Hair follicular keratinocyte (primary cell): ENCODE results near the gene SPOCK2. TPM values are rescaled to one million over a fixed set of nuclear protein-coding genes. Genes with fewer than 3 reads are reported as not detected.

Experiments
- total RNA-seq: library from RNA; depleted of rRNA; stranded (reverse); fragments of >200 nt; gene quantifications from 2 replicates; pipeline ENCODE4 v1.2.3, GENCODE V29; 2015

The SPOCK2 gene, protein sequence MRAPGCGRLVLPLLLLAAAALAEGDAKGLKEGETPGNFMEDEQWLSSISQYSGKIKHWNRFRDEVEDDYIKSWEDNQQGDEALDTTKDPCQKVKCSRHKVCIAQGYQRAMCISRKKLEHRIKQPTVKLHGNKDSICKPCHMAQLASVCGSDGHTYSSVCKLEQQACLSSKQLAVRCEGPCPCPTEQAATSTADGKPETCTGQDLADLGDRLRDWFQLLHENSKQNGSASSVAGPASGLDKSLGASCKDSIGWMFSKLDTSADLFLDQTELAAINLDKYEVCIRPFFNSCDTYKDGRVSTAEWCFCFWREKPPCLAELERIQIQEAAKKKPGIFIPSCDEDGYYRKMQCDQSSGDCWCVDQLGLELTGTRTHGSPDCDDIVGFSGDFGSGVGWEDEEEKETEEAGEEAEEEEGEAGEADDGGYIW
- total RNA-seq: 0.38 and 1.2 TPM in 2 replicates

GRCh38 chr10:72087969-72088888, at the start of gene SPOCK2:
SPOCK2 (minus strand) TSS chr10:72088551; CDS start chr10:72088328, 223 bp downstream.

Other genes with a start within 250 kb of the SPOCK2 start
- 334 and 507 TPM in 2 replicates for gene PSAP, start 237.3 kb downstream of the SPOCK2 start, total RNA-seq
- gene CHST3, start 124.2 kb downstream of the SPOCK2 start, total RNA-seq: 17.1 and 18.3 TPM in 2 replicates
- gene ANAPC16, start 127.5 kb upstream of the SPOCK2 start, total RNA-seq: 67.5 and 83.6 TPM in 2 replicates
- 24.0 and 26.6 TPM in 2 replicates for gene ASCC1, start 127.7 kb upstream of the SPOCK2 start, total RNA-seq
- 804 and 1,132 TPM in 2 replicates for gene DDIT4, start 185.4 kb upstream of the SPOCK2 start, total RNA-seq